ENCODE measurements around the gene RPL37A. TPM values are rescaled to one million over a fixed set of nuclear protein-coding genes. Genes with fewer than 3 reads are reported as not detected.

RPL37A gene
- 1,000 to 10,000 TPM; 3,477 to 6,740 (median 6,275) TPM for polyA plus RNA-seq

DNA sequence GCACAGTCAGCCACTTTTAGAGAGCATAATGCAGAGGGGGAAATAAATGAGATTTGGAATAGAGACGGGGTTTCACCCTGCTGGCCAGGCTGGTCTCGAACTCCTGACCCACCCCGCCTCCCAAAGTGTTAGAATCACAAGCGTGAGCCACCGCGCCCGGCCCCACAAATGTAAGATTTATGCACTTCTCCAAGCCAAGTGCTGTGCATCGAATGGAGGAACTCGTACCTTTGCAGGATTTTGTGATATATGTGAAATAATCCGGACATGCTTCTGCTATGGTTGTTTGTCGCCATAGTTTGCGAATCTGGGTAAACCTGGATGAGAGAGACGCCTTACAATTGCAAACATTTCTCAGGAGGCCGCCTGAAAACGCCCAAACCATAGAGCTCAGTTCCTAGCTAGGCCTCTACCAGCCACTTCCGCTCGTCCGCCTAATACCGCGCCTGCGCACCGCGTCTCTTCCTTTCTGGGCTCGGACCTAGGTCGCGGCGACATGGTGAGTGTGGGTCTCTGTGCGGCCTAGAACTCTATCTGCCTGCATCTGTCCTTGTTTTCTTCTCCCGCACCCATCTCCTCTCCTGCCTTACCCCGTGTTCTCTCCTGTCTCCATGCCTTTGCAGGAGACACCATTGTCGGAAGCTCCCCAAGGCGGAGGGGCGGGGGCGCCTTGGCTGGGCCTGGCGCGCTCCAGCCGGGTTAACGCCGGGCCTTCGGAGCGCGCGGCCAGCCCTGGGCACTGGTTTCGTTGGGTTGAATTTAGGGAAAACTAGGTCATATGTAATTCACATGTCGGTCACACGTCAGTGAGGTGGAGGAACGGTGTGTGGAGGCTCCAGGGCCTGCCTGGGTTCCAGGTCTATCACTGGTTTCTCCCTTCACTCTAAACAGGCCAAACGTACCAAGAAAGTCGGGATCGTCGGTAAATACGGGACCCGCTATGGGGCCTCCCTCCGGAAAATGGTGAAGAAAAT, at the start of gene RPL37A:
TSS of gene RPL37A (plus strand) at position 466 of the 974 bp plus-strand sequence. CDS start at position 497, 31 bp downstream.
- WGBS, 3 donors, result 0 to 1% (median 1%) methylated on average over 54 of the region's 54 CpGs

DNA sequence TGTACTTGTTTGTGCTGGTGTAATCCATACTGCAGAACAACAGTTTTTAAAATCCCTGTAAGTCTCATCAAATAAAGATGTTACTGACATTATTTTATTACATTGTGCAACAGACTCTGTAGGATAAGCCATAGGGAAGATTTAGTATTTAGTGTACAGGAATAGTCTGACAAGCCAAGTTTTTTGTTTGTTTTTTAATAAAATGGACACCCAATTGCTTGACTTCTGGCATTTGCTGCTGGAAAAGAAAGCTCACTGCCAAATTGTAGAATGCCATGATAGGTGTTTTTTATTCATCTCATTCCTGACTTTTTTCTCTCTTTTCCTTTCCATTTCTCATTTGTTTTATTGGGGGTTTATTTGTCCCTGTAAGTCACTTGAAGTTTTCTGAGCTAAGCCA, 48.3 kb upstream of the RPL37A start:
- H3K27ac ChIP-seq (ENCODE audit: low read depth, low read length), result no peak overlapping the region

More for the DNA sequence above, at the start of gene RPL37A:
- no peak within 1 kb of the TSS for H3K27ac ChIP-seq (ENCODE audit: low read depth, low read length)

DNA sequence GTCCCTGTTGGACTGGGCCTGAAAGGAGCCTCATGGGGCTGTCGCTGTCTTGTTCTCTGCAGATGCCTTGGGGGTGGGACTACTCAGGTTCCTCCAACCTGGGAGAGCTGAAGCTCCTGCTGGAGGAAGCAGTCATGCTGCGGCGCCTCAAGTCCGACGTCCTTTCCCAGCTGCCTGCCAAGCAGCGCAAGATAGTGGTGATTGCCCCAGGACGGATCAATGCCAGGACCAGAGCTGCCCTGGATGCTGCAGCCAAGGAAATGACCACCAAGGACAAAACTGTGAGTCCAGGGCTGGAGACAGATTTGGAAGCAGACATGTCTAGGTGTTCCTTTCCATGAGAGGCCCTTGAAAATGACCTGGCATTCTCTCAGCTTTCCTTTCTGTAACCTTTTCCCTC, 47.9 kb upstream of the RPL37A start:
- WGBS, 3 donors, result 83 to 96% (median 95%) methylated on average over 7 of the region's 7 CpGs
- no peak overlapping the region for H3K27ac ChIP-seq (ENCODE audit: low read depth, low read length)

DNA sequence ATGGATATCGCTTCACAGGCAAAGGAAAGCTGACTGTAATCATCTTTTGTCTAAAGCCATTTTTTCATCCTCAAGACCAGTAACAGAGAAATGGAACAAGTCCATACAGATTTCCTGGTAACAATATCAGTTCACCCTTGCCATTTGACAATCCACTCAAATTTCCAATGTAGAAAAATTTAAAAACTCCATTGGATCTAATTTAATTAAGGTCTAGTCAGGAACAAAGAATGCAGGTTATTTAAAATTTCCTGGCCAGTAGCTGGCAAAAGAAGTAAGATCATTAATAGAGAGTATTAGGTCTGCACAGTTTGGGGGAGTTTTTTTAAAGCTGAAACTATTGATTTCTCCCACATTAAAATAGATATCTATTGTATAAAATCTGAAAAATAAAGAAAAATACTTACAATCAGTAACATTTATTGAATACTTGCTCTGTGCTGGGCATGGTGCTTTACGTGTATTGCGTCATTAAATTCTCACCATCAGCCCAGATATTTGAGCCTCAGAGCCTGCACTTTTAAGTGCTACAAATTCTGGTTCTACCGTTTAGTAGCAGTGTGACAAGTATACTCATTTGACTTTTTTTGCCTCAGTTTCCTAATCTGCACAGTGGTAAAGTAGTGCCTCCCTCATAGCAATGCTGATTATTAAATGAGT, 44.6 kb upstream of the RPL37A start:
- WGBS, 3 donors, result 97 to 98% (median 98%) methylated on average over 4 of the region's 4 CpGs
- H3K27ac ChIP-seq (ENCODE audit: low read depth, low read length), result no peak overlapping the region

DNA sequence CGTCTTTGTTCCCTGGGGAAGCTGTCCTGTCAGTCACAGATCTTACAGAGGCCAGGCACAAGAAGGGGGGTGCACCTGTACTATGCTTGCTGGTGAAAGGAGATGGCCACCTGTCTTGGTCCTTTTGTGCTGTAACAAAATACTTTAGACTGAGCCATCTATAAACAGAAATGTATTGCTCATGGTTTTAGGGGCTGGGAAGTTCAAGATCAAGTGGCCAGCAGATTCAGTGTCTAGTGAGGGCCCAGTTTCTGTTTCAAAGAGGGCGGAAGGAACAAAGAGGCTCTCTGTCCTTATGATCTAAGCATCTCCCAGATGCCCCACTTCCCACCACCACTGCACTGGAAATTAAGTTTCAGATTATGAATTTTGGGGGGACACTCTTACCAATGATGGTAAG, 35.5 kb upstream of the RPL37A start:
- no peak overlapping the region for H3K27ac ChIP-seq (ENCODE audit: low read depth, low read length)
- 68 to 95% (median 91%) methylated on average over 2 of the region's 2 CpGs for WGBS, 3 donors

DNA sequence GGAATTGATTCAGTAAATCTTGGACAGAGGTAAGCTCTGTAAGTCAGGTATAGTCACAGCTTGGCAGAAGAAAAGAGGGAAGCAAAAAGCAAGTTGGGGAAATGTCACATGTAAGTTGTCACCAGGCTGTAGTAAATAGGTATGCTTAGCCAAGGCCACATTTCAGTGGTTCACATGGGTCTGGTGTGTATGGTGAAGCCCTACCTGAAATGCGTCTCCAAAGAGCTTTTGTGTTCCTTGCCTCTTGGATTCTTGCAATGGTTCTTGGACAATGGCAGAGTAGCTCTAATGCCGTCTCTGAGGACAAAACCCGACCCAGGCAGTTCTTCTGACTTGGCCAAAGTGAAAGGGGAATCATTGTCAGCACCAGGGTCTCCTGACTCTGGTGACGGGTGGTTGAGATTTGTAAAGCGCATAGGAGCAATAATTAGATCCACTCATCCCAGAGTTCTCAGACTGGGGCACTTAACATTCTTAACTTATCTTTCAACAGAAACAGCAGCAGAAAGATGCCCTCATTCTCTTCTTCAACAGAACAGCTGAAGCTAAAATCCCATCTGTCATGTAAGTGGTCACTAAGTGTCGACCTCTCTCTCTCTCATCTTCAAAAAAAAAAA, 34.4 kb upstream of the RPL37A start:
- no peak overlapping the region for H3K27ac ChIP-seq (ENCODE audit: low read depth, low read length)
- WGBS, 3 donors, result 87 to 91% (median 90%) methylated on average over 6 of the region's 6 CpGs

DNA sequence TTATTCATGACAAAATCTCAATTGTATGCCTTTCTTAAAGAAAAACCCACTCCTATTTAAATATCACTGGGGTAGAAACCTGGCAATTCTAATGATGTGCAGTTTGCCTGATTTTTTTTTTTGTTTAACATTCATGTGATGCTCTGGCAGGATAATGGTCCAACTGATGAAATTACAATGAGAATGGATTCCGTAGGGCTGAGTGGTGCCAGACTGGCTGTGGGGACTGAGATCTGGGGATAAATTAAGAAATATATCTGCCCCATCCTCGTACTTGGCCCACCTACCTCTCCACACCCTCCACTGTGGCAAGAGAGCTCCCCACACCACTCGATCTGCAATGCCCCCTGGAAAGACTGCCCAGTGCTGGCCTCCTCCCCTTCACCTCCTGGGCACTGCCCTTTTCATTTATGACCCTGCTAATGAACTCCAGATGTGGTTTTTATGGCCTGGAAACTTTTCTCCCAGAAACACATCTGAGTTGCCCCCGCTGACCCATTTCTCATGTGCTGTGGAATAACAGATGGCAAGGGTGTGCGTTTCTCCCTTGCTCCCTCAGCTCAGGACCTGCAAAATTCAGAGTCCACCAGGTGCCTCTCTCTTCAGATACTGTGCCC, 33.0 kb upstream of the RPL37A start:
- 79 to 89% (median 86%) methylated on average over 5 of the region's 5 CpGs for WGBS, 3 donors
- H3K27ac ChIP-seq (ENCODE audit: low read depth, low read length), result no peak overlapping the region

DNA sequence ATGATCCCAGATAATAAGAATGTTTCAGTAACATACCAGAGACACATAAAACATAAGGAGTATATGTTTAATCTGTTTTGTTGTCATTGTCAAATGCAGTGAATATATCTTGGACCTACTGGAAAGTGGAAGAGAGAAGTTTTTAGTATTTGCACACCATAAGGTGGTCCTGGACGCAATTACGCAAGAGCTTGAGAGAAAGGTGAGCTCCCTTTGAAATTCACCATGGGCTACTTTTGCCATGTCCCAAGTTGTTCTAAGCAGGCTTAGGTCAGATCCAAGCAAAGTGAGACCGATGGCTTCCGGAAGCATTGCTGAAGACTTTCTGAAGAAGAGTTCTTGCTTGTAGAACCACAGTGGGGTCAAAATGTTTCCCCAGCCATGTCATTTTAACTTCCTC, 30.8 kb upstream of the RPL37A start:
- WGBS, 3 donors, result 91 to 96% (median 96%) methylated on average over 4 of the region's 4 CpGs
- H3K27ac ChIP-seq (ENCODE audit: low read depth, low read length), result no peak overlapping the region

DNA sequence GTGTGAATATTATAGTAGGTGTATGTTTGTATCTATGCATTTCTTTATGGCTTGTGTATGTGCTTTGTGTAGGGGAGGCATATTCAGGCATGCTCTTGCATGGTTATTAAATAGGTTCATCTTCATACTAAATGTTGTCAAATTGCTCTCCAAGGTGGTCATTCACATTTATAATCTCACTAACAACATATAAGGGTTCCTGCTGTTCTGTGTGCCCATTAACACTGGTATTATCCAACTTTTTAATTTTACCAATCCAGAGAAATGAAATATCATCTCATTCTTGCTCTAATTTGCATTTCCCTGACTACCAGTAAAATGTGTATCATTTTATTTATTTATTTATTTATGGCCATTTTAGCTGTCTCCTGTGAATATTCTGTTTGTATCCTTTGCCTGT, 29.0 kb upstream of the RPL37A start:
- no peak overlapping the region for H3K27ac ChIP-seq (ENCODE audit: low read depth, low read length)

DNA sequence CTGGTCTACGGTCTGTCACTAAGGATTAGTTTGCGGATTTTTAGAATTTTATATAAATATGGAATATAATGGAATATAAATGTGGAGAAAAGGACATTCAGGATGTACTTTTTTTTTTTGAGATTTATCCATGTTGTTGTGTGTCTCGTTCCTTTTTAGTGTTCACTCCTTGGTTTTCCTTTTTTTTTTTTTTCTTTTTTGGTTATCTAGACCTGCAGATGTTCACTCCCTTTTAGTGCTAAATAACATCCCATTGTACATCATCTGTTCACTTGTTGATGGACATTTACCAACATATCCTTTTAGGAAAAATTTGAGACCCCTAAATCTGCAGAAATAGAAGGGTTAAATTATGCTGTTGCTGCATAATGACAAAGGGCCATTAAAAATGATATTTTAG, 25.5 kb upstream of the RPL37A start:
- H3K27ac ChIP-seq (ENCODE audit: low read depth, low read length), result no peak overlapping the region
- 88 to 94% (median 91%) methylated on average over 3 of the region's 3 CpGs for WGBS, 3 donors

DNA sequence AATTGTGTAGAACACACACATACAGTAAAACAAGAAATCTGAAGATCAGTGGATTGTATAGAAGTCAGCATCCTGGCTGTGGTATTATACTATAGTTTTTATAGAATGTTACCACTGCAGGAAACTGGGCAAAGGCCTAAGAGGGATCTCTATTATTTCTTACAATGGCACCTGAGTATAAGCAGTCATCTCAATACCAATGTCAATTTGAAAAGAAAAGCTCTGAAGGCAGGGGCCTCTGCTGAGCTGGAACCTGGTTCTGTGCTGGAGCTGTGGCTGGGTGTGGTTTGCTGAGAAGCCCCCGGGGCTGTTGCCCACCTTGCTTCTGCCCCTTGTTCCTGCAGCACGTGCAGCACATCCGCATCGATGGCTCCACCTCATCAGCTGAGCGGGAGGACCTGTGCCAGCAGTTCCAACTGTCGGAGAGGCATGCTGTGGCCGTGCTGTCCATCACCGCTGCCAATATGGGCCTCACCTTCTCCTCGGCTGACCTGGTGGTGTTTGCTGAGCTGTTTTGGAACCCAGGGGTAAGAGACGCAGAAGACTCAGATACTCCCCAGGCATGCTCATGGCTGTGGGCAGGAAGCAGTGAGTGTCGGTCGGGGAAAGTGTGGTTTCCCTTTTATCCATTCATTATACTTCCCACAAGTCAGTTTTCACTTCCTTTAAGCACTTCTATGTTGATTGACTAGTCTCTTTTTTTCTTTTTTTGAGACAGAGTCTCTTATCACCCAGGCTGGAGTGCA, 23.5 kb upstream of the RPL37A start:
- no peak overlapping the region for H3K27ac ChIP-seq (ENCODE audit: low read depth, low read length)
- 45 to 89% (median 68%) methylated on average over 12 of the region's 12 CpGs for WGBS, 3 donors

DNA sequence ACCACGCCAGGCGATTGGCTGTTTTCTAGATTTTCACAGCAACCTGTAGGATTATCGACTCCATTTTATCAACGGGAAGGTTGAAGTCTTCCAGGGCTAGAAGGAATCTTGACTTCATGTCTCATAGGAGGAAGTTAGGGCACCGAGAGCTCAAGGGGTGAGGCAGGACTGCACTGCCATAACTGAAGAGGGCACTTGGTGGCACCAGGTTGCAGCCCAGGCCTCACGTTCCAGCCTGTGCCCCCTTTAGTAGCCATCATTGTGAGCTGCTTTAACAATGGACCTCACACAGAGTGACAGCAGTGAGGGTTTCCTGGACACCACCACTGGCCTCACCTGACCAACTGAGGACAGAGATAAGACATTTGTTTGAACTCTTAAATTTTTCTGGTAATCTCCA, 22.9 kb upstream of the RPL37A start:
- H3K27ac ChIP-seq (ENCODE audit: low read depth, low read length), result no peak overlapping the region
- 79 to 93% (median 82%) methylated on average over 6 of the region's 6 CpGs for WGBS, 3 donors

DNA sequence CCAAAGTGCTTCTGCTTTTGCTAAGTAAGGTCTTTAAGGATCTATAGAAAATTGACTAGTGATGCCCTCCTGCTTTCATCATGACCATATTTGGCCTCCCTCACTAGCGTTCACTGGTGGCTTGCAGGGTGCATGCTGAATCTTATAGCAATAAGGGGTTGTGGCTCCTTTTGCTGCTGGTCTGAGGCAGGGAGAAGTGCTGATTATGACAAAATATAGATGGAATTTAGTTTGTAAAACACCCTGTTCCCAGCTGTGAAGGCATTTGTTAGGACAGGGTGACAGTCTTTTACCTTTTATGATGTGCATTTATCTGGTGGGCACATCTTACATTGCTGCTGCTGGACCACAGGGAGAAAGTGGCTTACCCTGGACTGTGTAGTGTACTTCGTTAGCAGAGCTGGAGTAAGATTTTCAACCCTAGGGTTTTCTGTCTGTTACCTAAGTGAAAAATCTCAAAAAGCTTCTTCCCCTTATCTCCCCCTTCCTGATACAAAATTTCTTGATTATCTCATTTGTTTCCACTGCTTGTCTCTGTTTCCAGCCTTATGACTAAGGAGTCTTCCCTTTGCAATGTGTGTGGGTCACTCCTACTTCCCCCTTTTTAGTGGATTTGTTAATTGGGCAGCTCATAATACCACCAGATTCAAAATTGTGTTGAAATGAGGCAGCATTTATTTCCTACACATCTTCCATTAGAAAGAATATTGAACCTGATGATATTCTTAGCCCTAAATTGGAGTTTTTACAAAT, 21.2 kb upstream of the RPL37A start:
- H3K27ac ChIP-seq (ENCODE audit: low read depth, low read length), result no peak overlapping the region
- 59 to 87% (median 78%) methylated on average over 2 of the region's 2 CpGs for WGBS, 3 donors

DNA sequence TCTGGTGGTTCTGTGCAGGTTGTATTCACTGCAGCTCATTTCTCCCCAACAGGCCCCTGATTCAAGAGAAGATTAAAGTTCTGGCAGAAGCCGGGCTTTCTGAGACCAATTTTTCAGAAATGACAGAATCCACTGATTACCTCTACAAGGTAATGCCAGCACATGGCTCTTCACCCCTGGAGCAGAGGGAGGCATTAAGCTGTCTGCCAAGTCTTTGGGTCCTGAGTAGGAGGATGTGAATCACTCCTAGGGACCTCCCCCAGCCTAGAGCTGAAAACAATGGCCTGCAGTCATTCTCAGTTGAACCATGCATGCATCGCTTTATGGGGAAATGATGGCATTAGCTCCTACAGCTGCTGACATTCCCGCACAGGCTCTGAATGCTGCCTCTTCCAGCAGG, 20.5 kb upstream of the RPL37A start:
- H3K27ac ChIP-seq (ENCODE audit: low read depth, low read length), result no peak overlapping the region
- WGBS, 3 donors, result 71 to 75% (median 71%) methylated on average over 3 of the region's 3 CpGs

DNA sequence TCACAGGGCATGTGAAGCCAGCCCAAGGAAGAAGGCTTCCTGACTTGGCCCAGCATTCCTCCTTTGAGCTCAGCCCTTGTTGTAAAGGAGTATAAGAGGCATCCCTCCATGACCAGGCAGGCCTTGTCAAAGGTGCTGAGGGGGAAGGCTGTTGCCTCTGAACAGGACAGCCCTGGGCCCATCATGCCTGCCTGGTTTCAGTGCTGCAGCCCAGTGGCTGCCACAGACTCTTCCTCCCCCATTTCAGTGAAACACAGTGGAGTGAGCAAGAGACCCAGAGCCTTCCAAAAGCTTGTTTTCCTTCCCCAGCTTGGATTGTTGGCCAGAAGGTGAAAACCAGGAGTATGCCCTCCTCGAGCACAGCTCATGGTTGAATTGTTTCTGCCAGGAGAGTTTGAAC, 19.9 kb upstream of the RPL37A start:
- no peak overlapping the region for H3K27ac ChIP-seq (ENCODE audit: low read depth, low read length)
- 93 to 95% (median 94%) methylated on average over 1 of the region's 1 CpG for WGBS, 3 donors

DNA sequence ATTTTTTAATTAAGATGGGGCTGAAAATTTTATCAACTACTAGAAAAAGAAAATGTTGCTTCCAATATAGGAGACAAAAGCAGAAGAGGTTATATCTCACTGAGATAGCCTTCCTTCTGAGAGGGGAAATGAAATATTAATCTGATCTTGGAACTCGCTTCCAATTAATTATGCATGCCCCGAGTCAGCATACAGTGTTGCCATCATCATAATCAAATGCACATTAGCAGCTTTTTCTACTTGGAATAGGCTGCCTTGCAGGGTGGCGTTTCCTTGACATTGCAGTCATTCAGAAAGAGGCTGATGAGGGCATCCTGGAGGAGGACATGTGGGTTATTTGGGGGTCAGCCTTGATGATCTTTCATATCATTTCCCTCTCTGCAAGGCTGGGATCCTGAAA, 18.4 kb upstream of the RPL37A start:
- H3K27ac ChIP-seq (ENCODE audit: low read depth, low read length), result no peak overlapping the region
- 81 to 94% (median 84%) methylated on average over 3 of the region's 3 CpGs for WGBS, 3 donors

DNA sequence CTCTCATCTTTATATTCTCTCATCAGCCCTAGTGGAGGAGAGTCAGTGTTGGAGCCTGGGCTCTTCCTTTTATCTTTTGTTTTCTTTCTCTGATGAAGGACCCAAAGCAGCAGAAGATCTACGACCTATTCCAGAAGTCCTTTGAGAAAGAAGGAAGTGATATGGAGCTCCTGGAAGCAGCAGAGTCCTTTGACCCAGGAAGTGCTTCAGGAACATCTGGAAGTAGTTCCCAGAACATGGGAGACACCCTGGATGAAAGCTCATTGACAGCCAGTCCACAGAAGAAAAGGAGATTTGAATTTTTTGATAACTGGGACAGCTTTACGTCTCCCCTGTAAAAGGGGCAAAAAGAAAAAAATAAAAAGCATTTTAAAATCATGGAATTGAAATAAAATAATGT, 16.0 kb upstream of the RPL37A start:
- H3K27ac ChIP-seq (ENCODE audit: low read depth, low read length), result no peak overlapping the region
- 82 to 90% (median 88%) methylated on average over 2 of the region's 2 CpGs for WGBS, 3 donors

DNA sequence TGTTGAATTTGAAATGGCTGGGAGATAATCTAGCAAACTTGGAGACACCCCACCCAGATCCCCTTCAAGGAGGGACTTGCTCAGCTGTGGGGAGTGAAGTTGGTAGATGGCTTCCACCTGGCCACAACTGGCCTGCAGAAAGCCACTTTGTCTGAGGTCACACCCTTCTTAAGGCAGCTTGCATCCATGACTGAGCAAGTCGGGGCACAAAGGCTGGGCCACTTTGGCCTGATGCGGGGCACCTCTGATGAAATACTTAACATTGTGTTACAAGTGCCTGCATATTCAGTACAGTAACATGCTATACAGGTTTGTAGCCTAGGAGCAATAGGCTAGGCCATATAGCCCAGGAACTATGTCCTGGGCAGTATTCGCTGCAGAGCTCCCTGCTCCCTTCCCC, 13.4 kb upstream of the RPL37A start:
- 76 to 95% (median 78%) methylated on average over 3 of the region's 3 CpGs for WGBS, 3 donors
- no peak overlapping the region for H3K27ac ChIP-seq (ENCODE audit: low read depth, low read length)

Data from adipose tissue (tissue), 3 donors.